HFF-Myc (cell line): ENCODE data around the gene LLGL1.
A peak's percentile ranks its signal among the peaks of the same experiment; 100 is the strongest.

Experiments used
- DNase-seq: peaks from one replicate; pipeline ENCODE4 v3.0.0-alpha.2; 2011; ENCODE audit warnings: low read depth; ENCODE audit errors: extremely low read depth
- H3K4me3 ChIP-seq: replicated peaks from 2 replicates; pipeline ENCODE4 v1.5.1; 2011; ENCODE audit warnings: low read depth, mild to moderate bottlenecking, control low read depth, low read length
- TF ChIP-seq, protein P1 (sequence below): IDR thresholded peaks from 2 replicates; pipeline ENCODE4 v1.5.1; 2012; ENCODE audit warnings: mild to moderate bottlenecking, low read depth, low read length, control low read depth; ENCODE audit errors: missing control alignments

LLGL1 gene

DNA sequence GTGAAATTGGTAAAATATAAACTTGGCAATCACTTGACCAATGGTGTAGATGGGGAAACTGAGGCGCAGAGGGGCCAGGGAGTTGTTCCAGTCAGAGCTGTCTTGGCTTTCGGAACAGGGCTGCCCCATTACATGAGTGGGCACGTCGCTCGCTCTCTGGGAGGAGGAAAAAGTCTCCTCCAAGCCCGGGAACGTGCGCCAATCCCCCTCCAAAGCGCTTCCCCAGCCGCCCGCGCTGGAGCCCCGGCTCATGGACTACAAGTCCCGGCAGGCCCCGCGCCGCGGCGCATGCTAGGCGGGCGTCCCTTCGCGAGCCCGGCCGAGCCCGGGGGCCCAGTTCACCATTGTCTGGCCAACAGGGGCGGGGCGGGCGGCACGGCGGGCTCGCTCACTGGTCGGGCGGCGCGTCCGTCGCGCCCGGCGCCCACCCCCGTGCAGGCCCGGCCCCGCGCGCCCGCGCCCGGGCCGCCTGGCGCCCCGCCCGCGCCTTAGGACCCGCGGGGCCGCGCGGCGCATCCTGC lies at the start of gene LLGL1:
Gene LLGL1, plus strand, starts transcription at position 515 of the 521 bp plus-strand sequence. CDS start 48 bp downstream, outside the sequence.
- DNase-seq, result peak; percentile 47
- H3K4me3 ChIP-seq, result peak within 1 kb of the TSS; percentile 76
- TF ChIP-seq, protein P1, sequence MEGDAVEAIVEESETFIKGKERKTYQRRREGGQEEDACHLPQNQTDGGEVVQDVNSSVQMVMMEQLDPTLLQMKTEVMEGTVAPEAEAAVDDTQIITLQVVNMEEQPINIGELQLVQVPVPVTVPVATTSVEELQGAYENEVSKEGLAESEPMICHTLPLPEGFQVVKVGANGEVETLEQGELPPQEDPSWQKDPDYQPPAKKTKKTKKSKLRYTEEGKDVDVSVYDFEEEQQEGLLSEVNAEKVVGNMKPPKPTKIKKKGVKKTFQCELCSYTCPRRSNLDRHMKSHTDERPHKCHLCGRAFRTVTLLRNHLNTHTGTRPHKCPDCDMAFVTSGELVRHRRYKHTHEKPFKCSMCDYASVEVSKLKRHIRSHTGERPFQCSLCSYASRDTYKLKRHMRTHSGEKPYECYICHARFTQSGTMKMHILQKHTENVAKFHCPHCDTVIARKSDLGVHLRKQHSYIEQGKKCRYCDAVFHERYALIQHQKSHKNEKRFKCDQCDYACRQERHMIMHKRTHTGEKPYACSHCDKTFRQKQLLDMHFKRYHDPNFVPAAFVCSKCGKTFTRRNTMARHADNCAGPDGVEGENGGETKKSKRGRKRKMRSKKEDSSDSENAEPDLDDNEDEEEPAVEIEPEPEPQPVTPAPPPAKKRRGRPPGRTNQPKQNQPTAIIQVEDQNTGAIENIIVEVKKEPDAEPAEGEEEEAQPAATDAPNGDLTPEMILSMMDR, result no peak

DNA sequence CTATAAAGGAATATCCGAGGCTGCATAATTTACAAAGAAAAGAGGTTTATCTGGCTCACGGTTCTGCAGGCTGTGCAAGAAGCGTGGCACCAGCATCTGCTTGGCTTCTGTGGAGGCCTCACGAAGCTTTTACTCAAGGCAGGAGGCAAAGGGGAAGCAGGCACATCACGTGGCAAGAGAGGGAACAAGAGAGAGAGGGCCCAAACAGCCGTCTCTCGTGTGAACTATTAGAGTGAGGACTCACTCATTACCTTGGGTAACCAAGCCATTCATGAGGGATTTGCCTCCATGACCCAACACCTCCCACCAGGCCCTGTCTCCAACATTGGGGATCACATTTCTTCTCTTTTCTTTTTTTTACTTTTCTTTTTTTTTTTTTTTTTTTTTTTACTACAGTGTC lies 49.3 kb upstream of the LLGL1 start:
- no peak for DNase-seq
- TF ChIP-seq, protein P1, result no peak
- H3K4me3 ChIP-seq, result no peak overlapping the region

DNA sequence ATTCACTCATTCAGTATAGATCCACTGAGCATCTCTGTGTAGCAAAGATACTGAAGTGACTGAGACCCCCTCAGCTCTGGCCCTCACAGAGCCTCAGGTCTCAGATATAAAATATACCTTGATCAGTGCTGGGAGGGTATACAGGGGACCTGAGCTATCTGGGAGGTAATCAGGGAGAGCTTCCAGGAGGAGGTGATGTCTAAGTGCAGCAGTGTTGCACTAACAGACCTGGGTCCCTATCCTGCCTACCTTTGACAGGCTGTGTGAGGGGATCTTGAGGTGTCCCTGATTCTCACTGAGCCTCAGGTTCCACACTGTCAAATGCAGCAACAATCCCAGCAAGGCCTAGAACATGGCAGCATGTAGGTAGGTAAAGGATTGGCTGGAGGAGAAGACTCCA lies 48.3 kb upstream of the LLGL1 start:
- DNase-seq, result no peak
- no peak overlapping the region for H3K4me3 ChIP-seq
- TF ChIP-seq, protein P1, result no peak

DNA sequence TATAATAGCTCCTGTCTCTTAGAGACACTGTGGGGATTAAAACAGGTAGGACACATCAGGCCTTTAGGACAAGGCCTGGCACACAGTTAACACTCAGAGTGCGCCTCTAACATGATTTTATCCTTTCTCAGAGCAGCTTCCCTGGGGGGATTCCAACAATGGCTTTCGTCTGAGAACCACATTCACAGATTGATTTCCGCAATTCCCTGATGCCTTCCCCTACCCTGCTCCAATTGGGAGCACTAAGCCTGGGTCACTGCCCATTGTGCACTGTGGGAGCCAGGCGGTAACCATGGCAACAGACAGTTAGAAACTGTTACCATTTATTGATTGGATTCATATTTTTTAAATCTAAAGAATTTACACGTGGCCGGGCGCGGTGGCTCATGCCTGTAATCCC lies 47.7 kb upstream of the LLGL1 start:
- DNase-seq, result no peak
- no peak overlapping the region for H3K4me3 ChIP-seq
- TF ChIP-seq, protein P1, result no peak

DNA sequence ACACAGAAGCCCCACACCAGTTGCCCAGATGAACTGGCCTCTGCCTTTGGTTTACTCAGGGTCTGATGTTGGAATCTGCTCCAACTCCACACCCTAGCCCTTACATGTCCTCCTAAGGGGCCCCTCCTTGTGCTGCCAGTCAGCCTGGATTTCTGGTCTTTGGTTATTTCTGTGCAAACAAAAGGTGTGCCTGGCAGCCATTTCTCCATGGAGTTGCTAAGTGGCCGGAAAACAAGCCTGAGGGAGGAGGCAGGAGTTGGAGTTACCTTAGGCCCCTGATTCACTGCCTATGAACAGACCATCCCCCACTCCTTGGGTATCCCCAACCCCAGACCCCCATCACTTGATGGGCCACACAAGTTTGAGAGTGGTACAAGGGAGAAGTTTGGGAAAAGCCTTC lies 46.2 kb upstream of the LLGL1 start:
- DNase-seq, result no peak

DNA sequence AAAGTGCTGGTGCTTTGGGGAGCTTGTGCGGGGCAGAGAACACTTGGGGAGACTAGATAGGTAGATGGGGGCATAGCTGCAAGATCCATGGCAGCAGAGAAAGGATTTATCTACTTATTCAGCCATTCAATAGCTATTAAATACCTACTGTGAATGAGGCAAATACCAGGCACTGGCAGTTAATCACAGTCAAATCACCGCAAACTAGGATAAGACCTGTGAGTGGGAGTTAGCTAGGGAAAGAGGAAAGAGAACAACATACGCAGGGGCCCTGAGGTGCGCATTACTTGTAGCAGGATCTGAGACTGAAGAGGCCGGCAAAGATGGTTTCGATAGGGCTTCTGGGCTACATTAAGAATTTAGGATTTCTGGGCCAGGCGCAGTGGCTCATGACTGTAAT lies 45.6 kb upstream of the LLGL1 start:
- TF ChIP-seq, protein P1, result no peak
- DNase-seq, result no peak

More for the DNA sequence above, 46.2 kb upstream of the LLGL1 start:
- TF ChIP-seq, protein P1, result no peak
- H3K4me3 ChIP-seq, result no peak overlapping the region

DNA sequence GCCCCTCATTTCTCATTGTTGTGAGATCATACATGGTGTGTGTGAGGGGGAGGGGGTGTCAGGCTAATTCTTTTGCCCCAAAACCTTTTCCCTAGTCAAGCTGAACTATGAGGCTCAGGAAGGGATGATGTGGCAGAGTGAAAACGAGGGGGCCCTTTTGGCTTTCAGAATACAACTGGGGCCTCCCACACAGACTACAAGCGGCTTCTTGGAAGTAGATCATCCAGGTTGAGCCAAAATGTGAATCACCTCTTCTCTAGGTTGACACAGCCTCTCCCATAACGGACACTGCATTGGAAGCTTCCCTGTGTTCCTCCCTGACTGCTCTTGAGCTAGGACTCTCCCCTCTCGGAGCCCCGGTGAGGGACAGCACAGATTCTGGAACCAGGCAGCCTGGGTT lies 44.1 kb upstream of the LLGL1 start:
- TF ChIP-seq, protein P1, result no peak
- no peak overlapping the region for H3K4me3 ChIP-seq
- DNase-seq, result no peak

More for the DNA sequence above, 45.6 kb upstream of the LLGL1 start:
- no peak overlapping the region for H3K4me3 ChIP-seq
